Muscle layer of colon (tissue), 2 donors: ENCODE data around the gene TMED4.
A peak's percentile ranks its signal among the peaks of the same experiment; 100 is the strongest.

Experiments
- H3K27ac ChIP-seq: one replicate; pipeline ENCODE4 v1.7.0; 2013; ENCODE audit warnings: low read depth, mild to moderate bottlenecking, low read length, moderate library complexity
- H3K27me3 ChIP-seq, 2 donors: one replicate each; pipeline ENCODE4 v1.7.0; 2013; ENCODE audit warnings: low read length in 2 of 2, mild to moderate bottlenecking in 2 of 2; ENCODE audit not compliant: insufficient read depth in 2 of 2, control insufficient read depth in 1 of 2
- H3K36me3 ChIP-seq: one replicate; pipeline ENCODE4 v1.7.0; 2013; ENCODE audit warnings: mild to moderate bottlenecking, low read length; ENCODE audit not compliant: insufficient read depth
- H3K4me1 ChIP-seq: one replicate; pipeline ENCODE4 v1.7.0; 2013; ENCODE audit warnings: mild to moderate bottlenecking, low read length; ENCODE audit not compliant: insufficient read depth
- H3K4me3 ChIP-seq, 2 donors: one replicate each; pipeline ENCODE4 v1.7.0; 2013; ENCODE audit warnings: low read length in 2 of 2, low read depth in 1 of 2, mild to moderate bottlenecking in 1 of 2, moderate library complexity in 1 of 2
- H3K9ac ChIP-seq: one replicate; pipeline ENCODE4 v1.7.0; 2013; ENCODE audit warnings: low read length
- H3K9me3 ChIP-seq: one replicate; pipeline ENCODE4 v1.7.0; 2013; ENCODE audit warnings: mild to moderate bottlenecking, low read length
- donor health status: abdominal sarcoma.
- donor health status: Adenocarcinoma of cecum.

TMED4 gene

DNA sequence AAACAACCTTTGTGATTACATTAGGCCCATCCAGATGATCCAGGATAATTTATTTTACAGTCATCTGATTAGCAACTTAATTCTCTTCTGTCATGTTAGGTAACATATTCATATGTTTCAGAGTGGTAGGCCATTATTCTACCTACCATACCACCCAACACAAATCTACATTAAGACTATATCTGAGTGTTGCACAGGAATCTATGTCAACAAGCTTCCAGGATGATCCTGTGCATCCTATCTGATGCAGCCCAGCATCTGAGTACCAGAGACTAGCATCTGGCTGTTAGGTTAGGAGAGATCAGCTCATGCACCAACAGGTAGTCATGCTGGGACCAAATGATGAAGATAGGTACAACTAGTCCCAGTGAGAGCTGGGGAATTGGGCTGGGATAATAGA is 7.0 kb downstream of the TMED4 start:
- no peaks in the 10 kb centered on the region for H3K9me3 ChIP-seq
- peaks cover 55% of the 10 kb centered on the region for H3K36me3 ChIP-seq
- H3K27me3 ChIP-seq, result no peaks in the 10 kb centered on the region
- no peak overlapping the region for H3K9ac ChIP-seq
- no peak overlapping the region for H3K27ac ChIP-seq
- H3K4me3 ChIP-seq, result no peak overlapping the region
- H3K4me1 ChIP-seq, result peaks cover 17% of the 10 kb centered on the region

GRCh38 chr7:44574287-44574872 is 7.7 kb downstream of the TMED4 start:
- no peaks in the 10 kb centered on the region for H3K27me3 ChIP-seq
- H3K27ac ChIP-seq, result peak overlapping the region; percentile 89
- peaks cover 16% of the 10 kb centered on the region for H3K4me1 ChIP-seq
- H3K36me3 ChIP-seq, result peaks cover 55% of the 10 kb centered on the region
- no peaks in the 10 kb centered on the region for H3K9me3 ChIP-seq
- H3K4me3 ChIP-seq, result peak overlapping the region; percentile 84 to 98
- peak overlapping the region; percentile 47 for H3K9ac ChIP-seq

DNA sequence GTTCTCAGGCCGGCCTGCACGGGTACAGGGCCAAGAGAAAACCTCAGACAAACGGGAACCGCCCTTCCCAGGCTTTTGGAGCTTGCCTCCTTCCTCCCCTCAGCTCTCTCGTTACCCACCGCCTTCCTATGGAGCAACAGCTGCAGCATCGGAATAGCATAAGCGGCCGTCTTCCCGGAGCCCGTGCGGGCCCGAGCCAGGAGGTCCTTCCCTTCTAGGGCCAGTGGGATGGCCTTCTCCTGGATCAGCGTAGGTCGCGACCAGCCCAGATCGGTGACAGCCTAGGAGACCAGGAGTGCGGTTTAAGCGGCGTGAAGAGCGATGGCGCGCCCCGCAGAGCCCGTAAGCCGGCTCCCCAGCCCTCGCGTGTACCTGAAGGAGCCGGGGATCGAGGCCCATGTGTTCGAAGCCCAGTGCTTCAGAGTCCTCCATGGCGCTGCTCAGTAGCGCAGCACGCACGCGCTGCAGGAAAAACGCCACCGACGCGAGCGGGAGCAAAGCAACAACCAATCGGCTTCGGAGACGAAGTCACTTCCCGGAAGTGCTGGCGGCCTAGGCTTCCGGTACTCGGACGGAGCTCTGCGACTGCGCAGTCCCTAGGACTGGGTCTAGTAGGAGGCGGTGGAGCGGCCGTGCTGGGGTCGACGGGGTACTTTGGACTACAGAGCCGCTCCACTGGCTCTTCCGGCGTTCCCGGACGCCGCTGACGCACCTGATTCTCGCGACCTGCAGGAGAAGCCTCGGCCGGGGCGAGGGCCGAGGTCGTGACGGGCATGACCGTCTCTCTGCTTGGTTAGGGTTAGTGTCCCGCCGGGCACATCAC is 8.4 kb downstream of the TMED4 start, which contains the start of gene DDX56:
TSS of gene DDX56 (minus strand) at position 445 of the 823 bp plus-strand sequence. CDS start at position 432, 13 bp downstream.
- Histone ChIP-seq H3K9ac (peak within 1 kb of the TSS; percentile 74), H3K36me3 (peaks cover 55% of the 10 kb centered on the region), H3K4me3 (peak within 1 kb of the TSS; percentile 84 to 98), H3K9me3 (no peaks in the 10 kb centered on the region), H3K4me1 (peaks cover 16% of the 10 kb centered on the region), H3K27me3 (no peaks in the 10 kb centered on the region), H3K27ac (peak within 1 kb of the TSS; percentile 89)

GRCh38 chr7:44572771-44573170 is 9.3 kb downstream of the TMED4 start:
- H3K4me3 ChIP-seq, result peak overlapping the region; percentile 84 to 98
- H3K27me3 ChIP-seq, result no peaks in the 10 kb centered on the region
- H3K9ac ChIP-seq, result peak overlapping the region; percentile 74
- H3K4me1 ChIP-seq, result peaks cover 16% of the 10 kb centered on the region
- H3K36me3 ChIP-seq, result peaks cover 58% of the 10 kb centered on the region
- H3K27ac ChIP-seq, result no peak overlapping the region
- no peaks in the 10 kb centered on the region for H3K9me3 ChIP-seq

DNA sequence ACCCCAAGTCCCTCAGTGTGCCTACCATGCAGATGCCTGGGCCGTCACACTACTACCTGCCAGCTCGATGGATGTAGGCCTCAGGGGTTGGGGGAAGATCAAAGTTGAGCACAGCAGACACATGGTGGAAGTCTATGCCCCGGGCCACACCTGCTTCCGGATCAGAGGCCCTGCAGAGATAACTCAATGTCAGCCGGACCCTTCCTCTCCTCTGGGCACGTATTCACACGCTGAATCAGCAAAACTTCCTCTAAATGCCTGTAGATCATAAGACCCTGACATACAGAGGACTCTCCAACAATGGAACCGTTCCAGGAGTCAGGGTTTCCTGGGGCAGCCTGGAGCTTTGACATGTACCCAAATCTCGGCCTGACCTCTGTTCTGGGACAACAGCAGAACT is 12.1 kb downstream of the TMED4 start:
- no peak overlapping the region for H3K9ac ChIP-seq
- peaks cover 16% of the 10 kb centered on the region for H3K4me1 ChIP-seq
- peaks cover 76% of the 10 kb centered on the region for H3K36me3 ChIP-seq
- H3K27ac ChIP-seq, result no peak overlapping the region
- H3K27me3 ChIP-seq, result no peaks in the 10 kb centered on the region
- no peaks in the 10 kb centered on the region for H3K9me3 ChIP-seq
- H3K4me3 ChIP-seq, result no peak overlapping the region

- Histone ChIP-seq H3K4me1 (peaks cover 10% of the 10 kb centered on the region), H3K36me3 (peaks cover 86% of the 10 kb centered on the region), H3K9ac (no peak overlapping the region), H3K4me3 (no peak overlapping the region), H3K27me3 (no peaks in the 10 kb centered on the region), H3K27ac (no peak overlapping the region), H3K9me3 (no peaks in the 10 kb centered on the region)
Observed at GRCh38 chr7:44568771-44569560, 13.1 kb downstream of the TMED4 start.

DNA sequence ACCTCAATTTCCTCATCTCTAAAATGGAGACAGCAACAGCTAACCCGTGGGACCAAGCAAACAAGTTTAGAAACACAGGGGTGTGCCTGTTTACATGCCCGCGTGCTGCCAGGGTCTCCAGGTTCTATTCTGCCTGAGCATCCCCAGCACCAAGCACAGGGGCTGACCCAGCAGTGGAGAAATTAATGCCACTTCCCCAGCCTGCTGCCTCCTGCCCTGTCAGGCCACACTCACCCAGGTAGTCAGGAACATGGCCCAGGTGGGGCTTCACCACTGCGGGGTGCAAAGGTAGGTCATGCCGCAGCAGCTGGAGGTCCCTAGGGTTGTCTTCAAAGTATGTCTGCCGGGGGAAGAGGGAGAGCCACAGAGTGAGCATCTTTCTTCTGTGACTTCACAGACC is 14.1 kb downstream of the TMED4 start:
- no peak overlapping the region for H3K9ac ChIP-seq
- no peaks in the 10 kb centered on the region for H3K9me3 ChIP-seq
- no peak overlapping the region for H3K27ac ChIP-seq
- H3K36me3 ChIP-seq, result peaks cover 84% of the 10 kb centered on the region
- peaks cover 6% of the 10 kb centered on the region for H3K4me1 ChIP-seq
- no peak overlapping the region for H3K4me3 ChIP-seq
- H3K27me3 ChIP-seq, result no peaks in the 10 kb centered on the region

GRCh38 chr7:44566680-44567079 is 15.4 kb downstream of the TMED4 start:
- H3K27me3 ChIP-seq, result no peaks in the 10 kb centered on the region
- H3K9me3 ChIP-seq, result no peaks in the 10 kb centered on the region
- H3K9ac ChIP-seq, result no peak overlapping the region
- no peak overlapping the region for H3K27ac ChIP-seq
- no peak overlapping the region for H3K4me3 ChIP-seq
- H3K4me1 ChIP-seq, result no peaks in the 10 kb centered on the region
- H3K36me3 ChIP-seq, result peaks cover 72% of the 10 kb centered on the region

- H3K27ac ChIP-seq, result no peak overlapping the region
- no peak overlapping the region for H3K4me3 ChIP-seq
- peaks cover 65% of the 10 kb centered on the region for H3K36me3 ChIP-seq
Observed at GRCh38 chr7:44565795-44566559, 16.1 kb downstream of the TMED4 start.

GRCh38 chr7:44565097-44565794 is 16.8 kb downstream of the TMED4 start:
- Histone ChIP-seq H3K4me3 (no peak overlapping the region), H3K27ac (no peak overlapping the region), H3K9ac (no peak overlapping the region), H3K4me1 (no peaks in the 10 kb centered on the region), H3K36me3 (peaks cover 58% of the 10 kb centered on the region), H3K9me3 (no peaks in the 10 kb centered on the region), H3K27me3 (no peaks in the 10 kb centered on the region)

More at GRCh38 chr7:44565795-44566559, 16.1 kb downstream of the TMED4 start:
- Histone ChIP-seq H3K27me3 (no peaks in the 10 kb centered on the region), H3K4me1 (no peaks in the 10 kb centered on the region), H3K9me3 (no peaks in the 10 kb centered on the region), H3K9ac (no peak overlapping the region)
